GM19372 (cell line): ENCODE measurements around the gene PAXX.

Source experiments
- ATAC-seq: cut with Tn5 transposase; IDR thresholded peaks from one replicate; pipeline ENCODE4 v1.9.1; 2021; ENCODE audit warnings: mild to moderate bottlenecking, low read depth, moderate library complexity; ENCODE audit not compliant: unreplicated experiment

Gene PAXX

GRCh38 chr9:136952876-136953770 lies 39.1 kb upstream of the PAXX start:
- no peak for ATAC-seq

GRCh38 chr9:136953771-136954269 lies 38.4 kb upstream of the PAXX start:
- no peak for ATAC-seq

- no peak for ATAC-seq
These were observed 37.7 kb upstream of the PAXX start for GRCh38 chr9:136954270-136955083.

- no peak for ATAC-seq
These were observed 36.9 kb upstream of the PAXX start for GRCh38 chr9:136955202-136955942.

- ATAC-seq: no peak
These were observed 36.3 kb upstream of the PAXX start for GRCh38 chr9:136955943-136956335.

- ATAC-seq: no peak
These were observed 35.6 kb upstream of the PAXX start for GRCh38 chr9:136956604-136957003.

- ATAC-seq: no peak
These were observed 34.8 kb upstream of the PAXX start for GRCh38 chr9:136957461-136957860.

GRCh38 chr9:136957901-136958300 lies 34.3 kb upstream of the PAXX start:
- ATAC-seq: no peak

- ATAC-seq: no peak
These were observed 33.7 kb upstream of the PAXX start for GRCh38 chr9:136958473-136958872.

- no peak for ATAC-seq
These were observed 33.0 kb upstream of the PAXX start for GRCh38 chr9:136958898-136959850.

- no peak for ATAC-seq
These were observed 31.8 kb upstream of the PAXX start for GRCh38 chr9:136960212-136960937.

- no peak for ATAC-seq
These were observed 31.3 kb upstream of the PAXX start for GRCh38 chr9:136960938-136961275.

GRCh38 chr9:136961279-136962065 lies 30.8 kb upstream of the PAXX start:
- ATAC-seq: no peak

GRCh38 chr9:136962163-136962562 lies 30.1 kb upstream of the PAXX start:
- ATAC-seq: no peak

GRCh38 chr9:136962701-136963248 lies 29.4 kb upstream of the PAXX start:
- ATAC-seq: no peak

GRCh38 chr9:136963341-136963740 lies 28.9 kb upstream of the PAXX start:
- no peak for ATAC-seq

- ATAC-seq: no peak
These were observed 28.5 kb upstream of the PAXX start for GRCh38 chr9:136963751-136964150.

- no peak for ATAC-seq
These were observed 28.0 kb upstream of the PAXX start for GRCh38 chr9:136964171-136964689.
